H9 (cell line): ENCODE measurements around the gene SERPINE3. TPM values are rescaled to one million over a fixed set of nuclear protein-coding genes. Genes with fewer than 3 reads are reported as not detected.

Source experiments
- DNase-seq: peaks from one replicate; pipeline ENCODE4 v3.0.0-alpha.2; 2017
- H2AFZ ChIP-seq: one replicate; pipeline ENCODE4 v1.6.1; 2013; ENCODE audit warnings: mild to moderate bottlenecking, low read length, control low read depth, moderate library complexity
- H2AK5ac ChIP-seq: 2 replicates; pipeline ENCODE4 v1.6.1; 2013; ENCODE audit warnings: low read length, control low read depth, mixed read lengths; ENCODE audit not compliant: insufficient read length
- H2BK120ac ChIP-seq: one replicate; pipeline ENCODE4 v1.6.1; 2013; ENCODE audit warnings: low read depth, mild to moderate bottlenecking, low read length, control low read depth, inconsistent platforms; ENCODE audit not compliant: poor library complexity, severe bottlenecking
- H2BK12ac ChIP-seq: 2 replicates; pipeline ENCODE4 v1.6.1; 2013; ENCODE audit warnings: low read length, control low read depth, mixed read lengths, low read depth; ENCODE audit not compliant: insufficient read length
- H2BK15ac ChIP-seq: 2 replicates; pipeline ENCODE4 v1.6.1; 2013; ENCODE audit warnings: low read depth, low read length, control low read depth
- H2BK20ac ChIP-seq: one replicate; pipeline ENCODE4 v1.6.1; 2013; ENCODE audit warnings: low read depth, mild to moderate bottlenecking, low read length, control low read depth, inconsistent platforms; ENCODE audit not compliant: poor library complexity, severe bottlenecking
- H2BK5ac ChIP-seq: 2 replicates; pipeline ENCODE4 v1.6.1; 2013; ENCODE audit warnings: low read length, control low read depth, mixed read lengths; ENCODE audit not compliant: insufficient read length
- H3K14ac ChIP-seq: 2 replicates; pipeline ENCODE4 v1.6.1; 2013; ENCODE audit warnings: low read length, control low read depth; ENCODE audit not compliant: insufficient read depth
- H3K18ac ChIP-seq: 2 replicates; pipeline ENCODE4 v1.6.1; 2013; ENCODE audit warnings: low read depth, mild to moderate bottlenecking, mixed read lengths, low read length, control low read depth; ENCODE audit not compliant: insufficient read length
- H3K23ac ChIP-seq: 2 replicates; pipeline ENCODE4 v1.6.1; 2013; ENCODE audit warnings: low read length, control low read depth, mixed read lengths, low read depth; ENCODE audit not compliant: insufficient read length
- H3K23me2 ChIP-seq: 2 replicates; pipeline ENCODE4 v1.6.1; 2013; ENCODE audit warnings: low read depth, mild to moderate bottlenecking, mixed read lengths, low read length, control low read depth; ENCODE audit not compliant: insufficient read length, poor library complexity, severe bottlenecking
- H3K27ac ChIP-seq: 2 replicates; pipeline ENCODE4 v1.5.1; 2013; ENCODE audit warnings: low read length, control low read depth, mixed read lengths, low read depth; ENCODE audit not compliant: insufficient read length
- H3K27me3 ChIP-seq: 2 replicates; pipeline ENCODE4 v1.6.1; 2013; ENCODE audit warnings: low read length, control low read depth, inconsistent platforms; ENCODE audit not compliant: insufficient read depth
- H3K4ac ChIP-seq: 2 replicates; pipeline ENCODE4 v1.6.1; 2013; ENCODE audit warnings: low read depth, mild to moderate bottlenecking, control low read depth, inconsistent platforms, low read length, moderate library complexity
- H3K4me1 ChIP-seq: 2 replicates; pipeline ENCODE4 v1.6.1; 2013; ENCODE audit warnings: low read length, control low read depth, inconsistent platforms; ENCODE audit not compliant: insufficient read depth
- H3K4me2 ChIP-seq: 2 replicates; pipeline ENCODE4 v1.6.1; 2013; ENCODE audit warnings: low read length, control low read depth, mixed read lengths; ENCODE audit not compliant: insufficient read length, insufficient read depth
- H3K56ac ChIP-seq: 2 replicates; pipeline ENCODE4 v1.6.1; 2013; ENCODE audit warnings: low read depth, mild to moderate bottlenecking, mixed read lengths, low read length, control low read depth; ENCODE audit not compliant: insufficient read length
- H3K79me1 ChIP-seq: 2 replicates; pipeline ENCODE4 v1.6.1; 2013; ENCODE audit warnings: low read depth, mild to moderate bottlenecking, moderate library complexity, low read length, control low read depth, inconsistent platforms; ENCODE audit not compliant: insufficient read depth, poor library complexity, severe bottlenecking
- H3K79me2 ChIP-seq: 2 replicates; pipeline ENCODE4 v1.6.1; 2013; ENCODE audit warnings: low read length, control low read depth, inconsistent platforms; ENCODE audit not compliant: insufficient read depth
- H3K9ac ChIP-seq: 2 replicates; pipeline ENCODE4 v1.6.1; 2013; ENCODE audit warnings: low read length, control low read depth, mixed read lengths; ENCODE audit not compliant: insufficient read length; ENCODE audit errors: extremely low read depth
- H3K9me3 ChIP-seq: one replicate; pipeline ENCODE4 v1.6.1; 2013; ENCODE audit warnings: low read depth, low read length, inconsistent platforms; ENCODE audit not compliant: control insufficient read depth
- H3T11ph ChIP-seq: one replicate; pipeline ENCODE4 v1.6.1; 2013; ENCODE audit warnings: mild to moderate bottlenecking, low read length, control low read depth, inconsistent platforms
- H4K20me1 ChIP-seq: one replicate; pipeline ENCODE4 v1.6.1; 2013; ENCODE audit not compliant: control insufficient read depth, insufficient read length, insufficient read depth
- H4K5ac ChIP-seq: 2 replicates; pipeline ENCODE4 v1.6.1; 2013; ENCODE audit warnings: low read depth, mild to moderate bottlenecking, mixed read lengths, low read length, control low read depth; ENCODE audit not compliant: insufficient read length
- H4K8ac ChIP-seq: replicated peaks from 2 replicates; pipeline ENCODE4 v1.6.1; 2013; ENCODE audit warnings: low read length, control low read depth, mixed read lengths, low read depth; ENCODE audit not compliant: insufficient read length
- H4K91ac ChIP-seq: 2 replicates; pipeline ENCODE4 v1.6.1; 2013; ENCODE audit warnings: low read depth, mild to moderate bottlenecking, moderate library complexity, mixed read lengths, low read length, control low read depth; ENCODE audit not compliant: insufficient read length
- H3K27ac Mint-ChIP-seq, 3 experiments: 2 replicates in 2 of 3; 3 replicates in 1 of 3; pipeline ENCODE4 v1.8.0; 2020 to 2021; ENCODE audit warnings: mixed read lengths in 3 of 3, mild to moderate bottlenecking in 1 of 3, moderate library complexity in 1 of 3
- H3K27me3 Mint-ChIP-seq: 2 replicates; pipeline ENCODE4 v1.8.0; 2021; ENCODE audit warnings: low read depth, mild to moderate bottlenecking, moderate library complexity, mixed read lengths
- H3K36me3 Mint-ChIP-seq, 3 experiments: 2 replicates in 2 of 3; 3 replicates in 1 of 3; pipeline ENCODE4 v1.8.0; 2020 to 2021; ENCODE audit warnings: low read depth in 3 of 3, mixed read lengths in 3 of 3; ENCODE audit not compliant: insufficient read depth in 1 of 3
- H3K4me1 Mint-ChIP-seq, 2 experiments: 2 replicates each; pipeline ENCODE4 v1.8.0; 2020; ENCODE audit warnings: mixed read lengths in 2 of 2
- H3K4me3 Mint-ChIP-seq, 2 experiments: 2 replicates in 1 of 2; 3 replicates in 1 of 2; pipeline ENCODE4 v1.8.0; 2020 to 2021; ENCODE audit warnings: mild to moderate bottlenecking in 2 of 2, mixed read lengths in 2 of 2, moderate library complexity in 1 of 2
- H3K9me3 Mint-ChIP-seq, 2 experiments: 2 replicates in 1 of 2; 3 replicates in 1 of 2; pipeline ENCODE4 v1.8.0; 2020; ENCODE audit warnings: mild to moderate bottlenecking in 2 of 2, mixed read lengths in 2 of 2, moderate library complexity in 1 of 2
- WGBS: extraction: QIAGEN DNeasy Blood & Tissue Kit; methylation state at CpG from one replicate; pipeline ENCODE4 v1.1.7; 2013; ENCODE audit warnings: missing lambda C conversion rate, low lambda C conversion rate, mixed read lengths; ENCODE audit not compliant: insufficient read length; ENCODE audit errors: extremely low coverage; 5-methylcytosine and 5-hydroxymethylcytosine counted together
- total RNA-seq: library from RNA; stranded (reverse); gene quantifications from 2 replicates; pipeline ENCODE4 v1.2.1, GENCODE V29; 2021
- TF ChIP-seq, protein P1 (sequence below): fragments of 200-600 bp; sonication (generic); conservative IDR thresholded peaks from 3 replicates; pipeline ENCODE4 v1.8.0; 2021; ENCODE audit warnings: antibody characterized with exemption, mild to moderate bottlenecking

Gene SERPINE3
- total RNA-seq, 1 experiment from 2014 or later, result not detected

GRCh38 chr13:51298812-51299211 lies 40.7 kb upstream of the SERPINE3 start:
- peaks cover 55 to 61% of the 10 kb centered on the region in 2 experiments for H3K4me1 Mint-ChIP-seq
- Histone ChIP-seq H3K4me1 (peaks cover 13% of the 10 kb centered on the region; the same call in 1 of the 2 replicates), H3K18ac (peak overlapping the region; percentile 51), H3K27ac (no peak overlapping the region), H3T11ph (no peak overlapping the region), H3K23ac (no peak overlapping the region), H2BK5ac (no peak overlapping the region), H2BK12ac (no peak overlapping the region), H2BK20ac (no peak overlapping the region), H3K9ac (no peak overlapping the region), H4K20me1 (no peaks in the 10 kb centered on the region), H2BK120ac (no peak overlapping the region), H2BK15ac (no peak overlapping the region), H3K4ac (no peak overlapping the region), H4K91ac (no peak overlapping the region), H3K9me3 (no peaks in the 10 kb centered on the region), H2AFZ (no peak overlapping the region), H3K27me3 (no peaks in the 10 kb centered on the region), H3K79me2 (no peaks in the 10 kb centered on the region), H4K5ac (no peak overlapping the region), H3K56ac (no peak overlapping the region), H2AK5ac (no peak overlapping the region), H3K14ac (no peak overlapping the region), H3K4me2 (no peak overlapping the region), H4K8ac (no peak overlapping the region), H3K23me2 (no peaks in the 10 kb centered on the region), H3K79me1 (no peaks in the 10 kb centered on the region)
- H3K27me3 Mint-ChIP-seq, result no peaks in the 10 kb centered on the region; the same call in 1 of the 2 replicates
- DNase-seq, result no peak
- peaks cover 0 to 2% of the 10 kb centered on the region in 2 experiments; a peak in 1 of 5 replicates for H3K9me3 Mint-ChIP-seq
- TF ChIP-seq, protein P1, sequence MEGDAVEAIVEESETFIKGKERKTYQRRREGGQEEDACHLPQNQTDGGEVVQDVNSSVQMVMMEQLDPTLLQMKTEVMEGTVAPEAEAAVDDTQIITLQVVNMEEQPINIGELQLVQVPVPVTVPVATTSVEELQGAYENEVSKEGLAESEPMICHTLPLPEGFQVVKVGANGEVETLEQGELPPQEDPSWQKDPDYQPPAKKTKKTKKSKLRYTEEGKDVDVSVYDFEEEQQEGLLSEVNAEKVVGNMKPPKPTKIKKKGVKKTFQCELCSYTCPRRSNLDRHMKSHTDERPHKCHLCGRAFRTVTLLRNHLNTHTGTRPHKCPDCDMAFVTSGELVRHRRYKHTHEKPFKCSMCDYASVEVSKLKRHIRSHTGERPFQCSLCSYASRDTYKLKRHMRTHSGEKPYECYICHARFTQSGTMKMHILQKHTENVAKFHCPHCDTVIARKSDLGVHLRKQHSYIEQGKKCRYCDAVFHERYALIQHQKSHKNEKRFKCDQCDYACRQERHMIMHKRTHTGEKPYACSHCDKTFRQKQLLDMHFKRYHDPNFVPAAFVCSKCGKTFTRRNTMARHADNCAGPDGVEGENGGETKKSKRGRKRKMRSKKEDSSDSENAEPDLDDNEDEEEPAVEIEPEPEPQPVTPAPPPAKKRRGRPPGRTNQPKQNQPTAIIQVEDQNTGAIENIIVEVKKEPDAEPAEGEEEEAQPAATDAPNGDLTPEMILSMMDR, result no peak
- H3K4me3 Mint-ChIP-seq, result no peak overlapping the region
- H3K36me3 Mint-ChIP-seq, result no peaks in the 10 kb centered on the region; a peak in 2 of 7 replicates
- WGBS, result no CpG with 5 or more reads among the region's 1 CpG
- H3K27ac Mint-ChIP-seq, result peak overlapping the region in 2 of 3 experiments; percentile 13 to 47; a peak in 1 of 7 replicates
